HFFc6 (cell line): ENCODE results near the gene NDE1. TPM values are rescaled to one million over a fixed set of nuclear protein-coding genes. Genes with fewer than 3 reads are reported as not detected.
"Not testable (repeated sequence)": the region's sequence is repeated elsewhere in the genome, so short reads cannot be mapped to it uniquely, and the experiment has no call there.

ENCODE experiments used
- DNase-seq: peaks from one replicate; pipeline ENCODE4 v3.0.0-alpha.2; 2018
- H3K27ac Mint-ChIP-seq: 2 replicates; pipeline ENCODE4 v1.8.0; 2020; ENCODE audit warnings: mild to moderate bottlenecking, mixed read lengths
- H3K27me3 Mint-ChIP-seq: 2 replicates; pipeline ENCODE4 v1.8.0; 2021; ENCODE audit warnings: mild to moderate bottlenecking, moderate library complexity, mixed read lengths; ENCODE audit not compliant: insufficient read depth
- H3K36me3 Mint-ChIP-seq: 2 replicates; pipeline ENCODE4 v1.8.0; 2021; ENCODE audit warnings: low read depth, mixed read lengths
- H3K4me1 Mint-ChIP-seq: 2 replicates; pipeline ENCODE4 v1.8.0; 2020; ENCODE audit warnings: low read depth, mixed read lengths
- H3K4me3 Mint-ChIP-seq: 2 replicates; pipeline ENCODE4 v1.8.0; 2020; ENCODE audit warnings: mild to moderate bottlenecking, moderate library complexity, mixed read lengths
- H3K9me3 Mint-ChIP-seq: 2 replicates; pipeline ENCODE4 v1.8.0; 2020; ENCODE audit warnings: mild to moderate bottlenecking, mixed read lengths
- total RNA-seq, 6 experiments: library from RNA; stranded (reverse); fragmentation: NEBNext Ultra II Directional; extraction: Animal tissue kit (Norgen Biotek cat#: 25700); gene quantifications; 2 replicates in 1 of 6; 3 replicates in 5 of 6; pipeline ENCODE4 v1.2.3, GENCODE V29; 2021
- TF ChIP-seq, protein P1 (sequence below): fragments of 200-600 bp; sonication (generic); IDR thresholded peaks from 2 replicates; pipeline ENCODE4 v1.5.0; 2021; ENCODE audit warnings: antibody characterized with exemption, mild to moderate bottlenecking

The NDE1 gene
- total RNA-seq, 6 experiments from 2014 or later: 40.6 to 61.0 (median 58.2) TPM

GRCh38 chr16:15644267-15644961 is 5.6 kb upstream of the NDE1 start:
- Mint-ChIP-seq H3K9me3 (no peaks in the 10 kb centered on the region), H3K36me3 (no peaks in the 10 kb centered on the region), H3K27me3 (peaks cover 2% of the 10 kb centered on the region; the same call in 1 of the 2 replicates), H3K4me1 (peaks cover 50% of the 10 kb centered on the region), H3K4me3 (peak overlapping the region; percentile 92), H3K27ac (peak overlapping the region; percentile 98)
- TF ChIP-seq, protein P1, sequence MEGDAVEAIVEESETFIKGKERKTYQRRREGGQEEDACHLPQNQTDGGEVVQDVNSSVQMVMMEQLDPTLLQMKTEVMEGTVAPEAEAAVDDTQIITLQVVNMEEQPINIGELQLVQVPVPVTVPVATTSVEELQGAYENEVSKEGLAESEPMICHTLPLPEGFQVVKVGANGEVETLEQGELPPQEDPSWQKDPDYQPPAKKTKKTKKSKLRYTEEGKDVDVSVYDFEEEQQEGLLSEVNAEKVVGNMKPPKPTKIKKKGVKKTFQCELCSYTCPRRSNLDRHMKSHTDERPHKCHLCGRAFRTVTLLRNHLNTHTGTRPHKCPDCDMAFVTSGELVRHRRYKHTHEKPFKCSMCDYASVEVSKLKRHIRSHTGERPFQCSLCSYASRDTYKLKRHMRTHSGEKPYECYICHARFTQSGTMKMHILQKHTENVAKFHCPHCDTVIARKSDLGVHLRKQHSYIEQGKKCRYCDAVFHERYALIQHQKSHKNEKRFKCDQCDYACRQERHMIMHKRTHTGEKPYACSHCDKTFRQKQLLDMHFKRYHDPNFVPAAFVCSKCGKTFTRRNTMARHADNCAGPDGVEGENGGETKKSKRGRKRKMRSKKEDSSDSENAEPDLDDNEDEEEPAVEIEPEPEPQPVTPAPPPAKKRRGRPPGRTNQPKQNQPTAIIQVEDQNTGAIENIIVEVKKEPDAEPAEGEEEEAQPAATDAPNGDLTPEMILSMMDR: no peak
- DNase-seq: peak; percentile 3

- H3K4me1 Mint-ChIP-seq: peaks cover 54% of the 10 kb centered on the region
- H3K4me3 Mint-ChIP-seq: peak overlapping the region; percentile 62
- H3K27me3 Mint-ChIP-seq, H3K36me3 Mint-ChIP-seq, H3K9me3 Mint-ChIP-seq: not testable (repeated sequence)
- DNase-seq: peak; percentile 96
- H3K27ac Mint-ChIP-seq: peak overlapping the region; percentile 75
Observed at GRCh38 chr16:15644962-15645465, 5.0 kb upstream of the NDE1 start.

- not testable (repeated sequence) for H3K27me3 Mint-ChIP-seq, H3K27ac Mint-ChIP-seq, H3K4me3 Mint-ChIP-seq, H3K36me3 Mint-ChIP-seq, H3K9me3 Mint-ChIP-seq, DNase-seq
- peaks cover 55% of the 10 kb centered on the region for H3K4me1 Mint-ChIP-seq
Observed at GRCh38 chr16:15646557-15647293, 3.3 kb upstream of the NDE1 start.

- no peak for DNase-seq
- no peaks in the 10 kb centered on the region for H3K9me3 Mint-ChIP-seq
- peak overlapping the region; percentile 42 for H3K27ac Mint-ChIP-seq
- H3K4me3 Mint-ChIP-seq: no peak overlapping the region
- H3K27me3 Mint-ChIP-seq: peaks cover 3% of the 10 kb centered on the region
- TF ChIP-seq, protein P1: no peak
- peaks cover 50% of the 10 kb centered on the region for H3K4me1 Mint-ChIP-seq
- no peaks in the 10 kb centered on the region; the same call in 1 of the 2 replicates for H3K36me3 Mint-ChIP-seq
Observed at GRCh38 chr16:15647294-15648014, 2.6 kb upstream of the NDE1 start.

DNA sequence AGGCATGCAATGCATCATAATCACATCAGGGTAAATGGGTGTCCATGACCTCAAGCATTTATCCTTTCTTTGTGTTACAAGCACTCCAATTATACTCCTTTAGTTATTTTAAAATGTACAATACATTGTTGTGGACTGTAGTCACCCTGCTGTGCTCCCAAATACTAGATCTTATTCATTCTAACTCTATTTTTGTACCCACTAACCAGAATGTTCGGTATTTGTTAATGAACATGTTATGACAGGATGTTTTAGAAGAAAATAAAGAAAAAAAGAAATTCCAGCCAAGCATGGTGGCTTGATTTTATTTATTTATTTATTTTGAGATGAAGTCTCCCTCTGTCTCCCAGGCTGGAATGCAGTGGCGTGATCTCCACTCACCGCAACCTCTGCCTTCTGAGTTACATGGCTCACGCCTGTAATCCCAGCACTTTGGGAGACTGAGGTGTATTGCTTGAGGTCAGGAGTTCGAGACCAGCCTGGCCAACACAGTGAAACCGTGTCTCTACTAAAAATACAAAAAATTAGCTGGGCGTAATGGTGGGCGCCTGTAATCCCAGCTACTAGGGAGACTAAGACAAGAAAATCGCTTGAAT is 1.8 kb upstream of the NDE1 start:
- Mint-ChIP-seq H3K4me3 (no peak overlapping the region), H3K9me3 (no peaks in the 10 kb centered on the region), H3K27ac (no peak overlapping the region; the same call in 1 of the 2 replicates), H3K27me3 (peaks cover 3% of the 10 kb centered on the region), H3K36me3 (no peaks in the 10 kb centered on the region; the same call in 1 of the 2 replicates), H3K4me1 (peaks cover 58% of the 10 kb centered on the region)
- TF ChIP-seq, protein P1: no peak
- peak; percentile 63 for DNase-seq

DNA sequence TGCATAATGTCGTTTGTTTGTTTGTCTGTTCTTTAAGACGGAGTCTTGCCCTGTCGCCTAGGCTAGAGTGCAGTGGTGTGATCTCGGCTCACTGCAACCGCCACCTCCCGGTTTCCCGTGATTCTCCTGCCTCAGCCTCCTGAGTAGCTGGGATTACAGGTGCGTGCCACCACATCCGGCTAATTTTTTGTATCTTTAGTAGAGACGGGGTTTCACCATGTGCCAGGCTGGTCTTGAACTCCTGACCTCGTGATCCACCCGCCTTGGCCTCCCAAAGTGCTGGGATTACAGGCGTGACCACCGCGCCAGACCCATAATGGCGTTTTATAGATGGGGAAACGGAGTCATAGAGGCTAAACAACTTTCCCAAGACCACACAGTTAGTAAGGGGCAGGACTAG is 734 bp upstream of the NDE1 start:
- peak overlapping the region; percentile 83 for H3K4me3 Mint-ChIP-seq
- not testable (repeated sequence) for DNase-seq, H3K27me3 Mint-ChIP-seq, H3K36me3 Mint-ChIP-seq, H3K9me3 Mint-ChIP-seq
- peaks cover 58% of the 10 kb centered on the region for H3K4me1 Mint-ChIP-seq
- H3K27ac Mint-ChIP-seq: peak overlapping the region; percentile 58
